OCI-M2 (cell line): ENCODE measurements around the gene IFI44.

Source experiments
- DNase-seq: peaks from one replicate; lab custom pipeline; 2025; ENCODE audit not compliant: unreplicated experiment; lab: John Stamatoyannopoulos, UW

IFI44 gene, protein sequence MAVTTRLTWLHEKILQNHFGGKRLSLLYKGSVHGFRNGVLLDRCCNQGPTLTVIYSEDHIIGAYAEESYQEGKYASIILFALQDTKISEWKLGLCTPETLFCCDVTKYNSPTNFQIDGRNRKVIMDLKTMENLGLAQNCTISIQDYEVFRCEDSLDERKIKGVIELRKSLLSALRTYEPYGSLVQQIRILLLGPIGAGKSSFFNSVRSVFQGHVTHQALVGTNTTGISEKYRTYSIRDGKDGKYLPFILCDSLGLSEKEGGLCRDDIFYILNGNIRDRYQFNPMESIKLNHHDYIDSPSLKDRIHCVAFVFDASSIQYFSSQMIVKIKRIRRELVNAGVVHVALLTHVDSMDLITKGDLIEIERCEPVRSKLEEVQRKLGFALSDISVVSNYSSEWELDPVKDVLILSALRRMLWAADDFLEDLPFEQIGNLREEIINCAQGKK

DNA sequence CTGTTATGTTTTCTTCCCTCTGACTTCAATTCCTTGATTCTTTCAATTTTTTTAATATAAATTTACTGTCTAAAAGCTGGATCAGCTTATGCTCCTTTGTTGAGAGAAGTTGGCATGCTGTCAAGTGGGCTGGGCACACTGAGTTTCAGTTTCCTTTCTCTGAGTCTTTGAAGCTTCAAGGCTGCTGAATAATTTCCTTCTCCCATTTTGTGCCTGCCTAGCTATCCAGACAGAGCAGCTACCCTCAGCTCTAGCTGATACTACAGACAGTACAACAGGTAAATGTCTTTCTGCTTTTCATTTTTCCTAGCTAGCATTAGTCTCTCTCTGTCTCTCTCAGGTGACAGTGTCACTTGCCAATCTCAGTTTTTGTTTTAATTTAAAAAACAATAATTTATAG, at the start of gene IFI44:
TSS of gene IFI44 (plus strand) at position 204 of the 400 bp plus-strand sequence. CDS start 365 bp downstream, outside the sequence.
- no peak for DNase-seq

DNA sequence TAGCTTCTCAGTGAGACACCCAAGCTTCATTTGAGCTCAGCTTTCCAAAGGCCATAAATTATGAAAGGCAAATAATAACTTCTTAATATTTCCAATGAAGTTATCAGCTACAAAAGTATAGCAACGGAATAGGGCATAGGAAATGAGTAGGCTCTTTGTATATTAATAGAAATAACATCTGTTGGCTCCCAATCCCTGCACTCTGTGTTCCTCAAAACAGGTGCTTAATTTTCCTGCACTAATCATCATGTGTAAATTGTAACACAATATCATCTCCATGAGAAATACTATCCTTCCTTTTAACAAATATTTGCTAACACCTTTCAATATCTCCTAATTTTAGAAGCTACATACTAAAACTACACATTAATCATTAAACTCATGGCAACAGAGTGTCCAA, 48.6 kb upstream of the IFI44 start:
- no peak for DNase-seq

DNA sequence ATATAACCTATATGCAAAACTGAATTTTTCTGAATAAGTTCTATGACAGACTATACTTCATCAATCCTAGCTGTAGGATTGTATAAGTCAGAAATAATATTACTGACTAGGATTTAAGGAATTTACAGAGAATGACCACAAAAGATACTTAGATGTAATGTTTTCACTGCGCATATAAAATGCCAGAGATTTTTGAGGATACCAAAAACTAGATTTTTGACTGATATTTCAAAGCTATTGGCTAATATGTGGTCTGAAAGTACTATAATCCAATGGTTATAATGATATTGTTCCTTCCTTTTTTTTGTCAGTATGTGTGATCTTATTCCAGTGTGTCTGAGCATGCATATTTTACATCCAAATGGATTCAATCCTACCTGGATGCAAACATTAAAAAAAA, 46.4 kb upstream of the IFI44 start:
- no peak for DNase-seq

DNA sequence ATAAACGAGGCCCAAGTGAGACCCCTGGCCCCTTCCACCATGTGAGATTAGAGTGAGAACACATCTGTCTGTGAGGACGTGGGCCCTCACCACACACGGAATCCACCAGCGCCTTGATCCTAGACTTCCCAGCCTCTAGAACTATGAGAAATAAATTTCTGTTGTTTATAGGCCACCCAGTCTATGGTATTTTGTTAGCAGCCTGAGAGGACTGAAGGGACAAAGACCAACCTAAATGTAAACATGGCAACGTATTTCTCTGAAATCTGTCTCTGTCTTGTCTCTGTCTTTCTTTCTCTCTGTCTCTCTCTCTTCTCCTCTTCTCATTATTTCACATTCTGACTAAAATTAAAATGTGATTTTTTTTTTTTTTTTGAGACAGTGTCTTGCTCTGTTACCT, 45.0 kb upstream of the IFI44 start:
- DNase-seq: no peak

DNA sequence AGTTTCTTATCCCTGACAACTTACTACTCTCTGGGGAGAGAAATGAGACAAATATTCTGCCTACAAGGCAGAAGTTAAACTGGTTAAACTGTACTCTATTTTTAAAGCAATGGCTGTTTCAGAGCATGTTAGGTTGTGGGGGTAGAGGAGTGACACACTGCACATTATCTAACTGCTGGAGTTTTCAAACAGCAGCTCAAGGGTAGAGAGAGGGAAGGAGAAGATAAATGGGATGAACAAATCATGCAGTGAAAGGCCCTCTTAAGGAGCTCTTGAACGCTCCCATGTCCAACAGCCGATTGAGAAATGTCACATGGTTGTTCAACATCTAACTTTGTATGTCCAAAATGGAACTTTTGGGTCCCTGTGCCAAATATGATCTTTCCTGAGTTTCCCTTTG, 43.4 kb upstream of the IFI44 start:
- DNase-seq: no peak

DNA sequence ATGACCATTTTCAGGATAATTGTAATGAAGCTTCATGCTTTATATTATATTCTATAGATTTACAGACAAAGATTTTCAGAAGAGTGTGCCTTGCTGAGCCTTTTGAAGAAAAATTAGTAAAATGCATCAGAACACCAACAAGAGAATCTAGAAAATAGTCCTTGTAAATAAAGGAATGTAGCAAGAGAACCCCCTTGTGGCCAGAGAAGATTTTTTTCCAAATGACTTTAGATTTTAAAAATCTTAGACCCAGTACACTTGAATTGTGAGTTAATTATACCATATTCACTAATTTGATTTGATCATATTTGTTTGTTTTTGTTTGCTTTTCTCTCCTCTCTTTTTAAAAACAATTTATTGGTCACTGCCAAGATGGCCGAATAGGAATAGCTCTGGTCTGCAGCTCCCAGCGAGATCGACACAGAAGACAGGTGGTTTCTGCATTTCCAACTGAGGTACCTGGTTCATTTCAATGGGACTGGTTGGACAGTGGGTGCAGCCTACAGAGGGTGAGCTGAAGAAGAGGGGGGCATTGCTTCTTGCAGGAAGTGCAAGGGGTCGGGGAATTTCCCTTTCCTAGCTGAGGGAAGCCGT, 42.2 kb upstream of the IFI44 start:
- DNase-seq: no peak

DNA sequence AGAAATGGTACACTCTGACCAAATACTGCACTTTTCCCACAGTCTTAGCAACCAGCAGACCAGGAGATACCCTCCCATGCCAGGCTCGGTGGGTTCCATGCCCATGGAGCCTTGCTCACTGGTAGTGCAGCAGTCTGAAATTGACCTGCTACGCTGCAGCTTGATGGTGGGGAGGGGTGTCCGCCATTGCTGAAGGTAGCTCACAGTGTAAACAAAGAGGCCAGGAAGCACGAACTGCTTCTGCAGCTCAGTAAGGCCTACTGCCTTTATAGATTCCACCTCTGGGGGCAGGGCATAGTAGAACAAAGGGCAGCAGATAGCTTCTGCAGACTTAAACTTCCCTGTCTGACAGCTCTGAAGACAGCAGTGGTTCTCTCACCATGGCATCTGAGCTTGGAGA, 41.7 kb upstream of the IFI44 start:
- no peak for DNase-seq

DNA sequence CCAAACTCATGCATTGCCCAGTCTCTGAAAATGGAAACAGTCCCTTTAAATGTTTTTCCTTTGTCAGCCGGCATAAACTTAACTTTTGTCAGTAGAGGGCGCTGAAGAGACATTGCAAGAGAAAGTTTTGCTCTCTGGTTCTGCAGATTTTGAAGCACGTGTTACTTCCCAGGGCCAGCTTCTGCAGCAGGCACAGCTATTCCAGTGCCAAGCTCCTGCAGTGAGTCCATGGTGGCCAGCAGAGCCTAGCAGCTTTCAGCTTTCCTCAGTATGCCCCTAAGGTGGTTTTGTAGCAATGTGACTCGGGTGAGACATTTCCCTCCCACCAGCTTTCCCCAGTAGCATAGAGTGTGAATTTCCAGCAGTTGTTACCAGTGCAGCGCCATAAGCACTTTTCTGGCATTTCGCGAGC, 32.0 kb upstream of the IFI44 start:
- no peak for DNase-seq

DNA sequence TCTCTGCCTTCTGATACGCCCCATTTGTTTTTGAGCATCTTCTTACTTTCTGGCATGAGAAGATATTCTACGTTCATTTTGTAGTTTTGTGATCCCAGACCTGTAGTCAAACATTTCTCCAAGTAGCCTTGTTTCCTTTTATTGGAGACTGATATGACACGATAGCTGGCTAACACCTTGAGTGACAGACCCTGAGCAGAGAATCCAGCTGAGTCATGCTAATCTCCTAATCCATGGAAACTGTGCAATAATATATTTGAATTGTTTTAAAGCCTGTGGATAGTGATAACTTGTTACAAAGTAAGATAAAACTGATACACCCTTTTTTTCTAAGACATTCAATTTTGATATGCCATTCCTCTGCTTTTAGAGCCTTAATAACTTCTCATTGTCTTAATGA, 30.6 kb upstream of the IFI44 start:
- no peak for DNase-seq

DNA sequence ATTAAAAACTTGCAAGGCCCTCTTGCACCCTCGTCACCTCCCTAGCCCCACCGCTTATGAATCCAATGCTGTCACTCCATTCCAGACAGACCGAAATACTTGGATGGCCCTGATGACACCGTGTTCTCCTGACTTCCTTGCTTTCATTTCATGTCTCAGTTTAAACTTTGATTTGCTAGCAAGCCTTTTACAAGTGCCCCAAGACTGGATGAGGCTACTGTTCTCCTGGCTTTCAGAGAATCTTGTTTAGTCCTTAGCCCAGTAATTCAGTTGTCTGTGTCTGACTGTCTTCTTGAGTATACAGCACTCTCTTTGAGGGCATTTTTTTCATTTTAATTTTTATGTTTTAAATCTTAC, 30.2 kb upstream of the IFI44 start:
- DNase-seq: no peak

DNA sequence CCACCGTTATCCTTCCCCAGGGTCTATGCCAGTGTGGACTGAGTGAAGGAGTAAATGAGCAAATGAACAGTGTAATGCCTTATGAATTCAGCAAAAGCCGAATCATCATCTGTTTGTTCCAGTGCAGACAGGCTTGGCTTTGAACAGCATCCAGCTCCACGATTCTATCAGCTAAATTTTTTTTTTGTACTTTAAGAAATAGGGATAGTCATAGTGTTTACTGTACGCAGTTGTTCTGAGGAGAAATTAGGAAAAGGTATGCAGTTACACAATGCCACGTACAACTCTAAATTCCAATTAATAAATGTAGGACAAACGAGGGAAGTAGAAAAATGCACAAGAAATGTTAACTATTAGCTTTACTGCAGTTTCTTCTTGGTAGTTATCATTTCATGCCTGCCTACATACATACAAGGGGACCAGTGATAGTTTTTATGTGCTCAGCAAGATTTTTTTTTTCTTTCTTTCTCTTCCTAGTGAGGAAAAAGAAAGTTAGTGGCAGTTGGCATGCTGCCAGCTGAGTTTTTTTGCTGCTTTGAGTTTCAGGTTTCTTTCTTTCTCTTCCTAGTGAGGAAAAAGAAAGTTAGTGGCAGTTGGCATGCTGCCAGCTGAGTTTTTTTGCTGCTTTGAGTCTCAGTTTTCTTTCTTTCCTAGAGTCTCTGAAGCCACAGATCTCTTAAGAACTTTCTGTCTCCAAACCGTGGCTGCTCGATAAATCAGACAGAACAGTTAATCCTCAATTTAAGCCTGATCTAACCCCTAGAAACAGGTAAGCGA, 29.6 kb upstream of the IFI44 start, which contains the start of gene IFI44L:
TSS of gene IFI44L (plus strand) at position 646 of the 777 bp plus-strand sequence. CDS start 7,468 bp downstream, outside the sequence.
- no peak for DNase-seq

DNA sequence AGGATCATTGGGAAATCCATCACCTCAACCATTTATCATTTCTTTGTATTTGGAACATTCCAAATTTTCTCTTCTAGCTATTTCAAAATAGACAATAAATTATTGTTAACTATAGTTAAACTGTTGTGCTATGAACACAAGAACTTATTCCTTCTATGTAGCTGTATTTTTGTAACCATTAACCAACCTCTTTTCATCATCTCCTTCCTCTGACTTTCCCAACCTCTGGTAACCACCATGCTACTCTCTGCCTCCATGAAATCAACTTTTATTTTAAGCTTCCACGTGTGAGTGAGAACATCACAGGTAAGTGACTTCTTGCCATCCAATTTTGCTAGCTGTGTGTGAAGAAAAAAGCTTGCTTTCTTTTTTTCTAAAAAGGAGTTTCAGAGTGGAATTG, 29.0 kb upstream of the IFI44 start:
- DNase-seq: no peak

DNA sequence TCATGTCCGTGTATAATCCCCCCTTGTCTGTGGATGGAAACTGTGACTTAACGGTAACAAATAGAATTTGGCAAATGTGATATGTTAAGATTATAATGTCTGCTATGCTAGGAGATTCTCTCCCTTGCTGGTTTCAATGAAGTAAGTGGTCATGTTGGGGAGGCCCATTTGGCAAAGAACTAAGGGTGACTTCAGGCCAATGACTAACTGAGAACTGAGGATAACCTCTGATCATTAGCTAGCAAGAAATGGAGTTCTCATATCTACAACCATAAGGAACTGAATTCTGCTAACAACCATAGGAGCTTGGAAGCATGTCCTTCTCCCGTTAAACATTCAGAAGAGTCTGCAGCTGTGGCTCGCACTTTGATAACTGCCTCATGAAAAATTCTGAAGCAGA, 27.1 kb upstream of the IFI44 start:
- no peak for DNase-seq

DNA sequence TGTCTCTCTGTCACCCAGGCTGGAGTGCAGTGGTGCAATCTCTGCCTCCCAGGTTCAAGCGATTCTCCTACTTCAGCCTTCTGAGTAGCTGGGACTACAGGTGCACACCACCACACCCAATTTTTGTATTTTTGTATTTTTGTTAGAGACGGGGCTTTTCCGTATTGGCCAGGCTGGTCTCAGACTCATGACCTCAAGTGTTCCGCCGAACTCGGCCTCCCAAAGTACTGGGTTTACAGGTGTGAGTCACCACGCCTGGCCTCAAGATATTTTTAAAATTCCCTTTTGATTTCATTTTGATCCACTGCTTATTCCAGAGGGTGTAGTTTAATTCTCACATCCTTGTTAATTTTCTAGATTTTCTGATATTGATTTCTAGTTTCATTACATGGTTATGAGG, 25.6 kb upstream of the IFI44 start:
- no peak for DNase-seq

DNA sequence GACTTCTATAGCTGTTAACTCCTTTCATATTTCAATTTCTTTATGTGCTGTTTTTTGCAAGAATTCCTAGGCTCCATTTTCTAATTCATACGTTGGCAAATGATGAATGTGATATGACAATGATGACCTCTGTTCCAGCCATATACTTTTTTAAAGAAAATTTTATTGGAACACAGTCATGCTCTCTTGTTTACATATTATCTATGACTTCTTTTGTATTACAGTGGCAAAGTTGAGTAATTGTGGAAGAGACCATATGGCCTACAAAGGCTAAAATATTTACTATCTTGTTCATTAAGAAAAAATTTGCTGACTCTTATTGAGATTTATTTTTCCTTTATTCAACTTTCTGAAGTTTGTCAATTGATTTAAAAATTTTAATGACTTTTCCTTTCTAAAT, 22.3 kb upstream of the IFI44 start:
- no peak for DNase-seq

DNA sequence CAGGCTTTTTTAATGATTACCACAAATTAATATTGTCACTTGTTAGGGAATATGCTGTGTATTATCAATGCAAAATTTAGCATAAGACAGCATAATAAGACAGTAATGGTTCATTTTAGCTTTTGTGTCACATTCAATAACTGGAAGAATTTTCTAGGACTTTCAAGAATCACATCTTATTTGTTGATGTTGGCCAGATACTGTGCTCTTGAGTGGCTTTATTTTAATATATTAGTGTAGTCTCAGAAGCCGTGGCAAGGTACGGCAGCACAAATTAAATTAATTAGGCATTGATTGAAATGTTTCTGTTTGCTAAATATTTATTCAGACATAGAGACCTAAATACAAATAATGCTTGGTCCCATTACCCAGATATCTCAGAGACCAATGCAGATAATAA, 19.0 kb upstream of the IFI44 start:
- no peak for DNase-seq

DNA sequence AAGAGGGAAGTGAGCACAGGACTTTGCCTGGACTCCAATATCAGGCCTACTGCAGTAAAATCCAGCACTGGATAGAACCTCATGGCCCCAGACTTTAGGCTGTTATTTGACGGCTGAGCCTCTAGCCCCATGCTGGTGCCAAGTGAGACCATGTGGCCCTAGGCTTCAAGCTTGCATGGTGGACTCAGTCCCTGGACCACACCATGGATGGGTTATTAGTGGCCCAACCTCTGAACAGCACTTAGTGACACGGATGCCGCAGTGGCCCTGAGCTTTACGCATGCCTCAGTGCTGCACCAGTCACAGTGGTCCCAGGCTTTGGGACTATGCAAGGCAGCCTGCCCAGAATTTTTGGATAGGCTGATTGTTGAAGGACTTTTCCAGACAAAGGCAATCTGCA, 16.4 kb upstream of the IFI44 start:
- DNase-seq: no peak

DNA sequence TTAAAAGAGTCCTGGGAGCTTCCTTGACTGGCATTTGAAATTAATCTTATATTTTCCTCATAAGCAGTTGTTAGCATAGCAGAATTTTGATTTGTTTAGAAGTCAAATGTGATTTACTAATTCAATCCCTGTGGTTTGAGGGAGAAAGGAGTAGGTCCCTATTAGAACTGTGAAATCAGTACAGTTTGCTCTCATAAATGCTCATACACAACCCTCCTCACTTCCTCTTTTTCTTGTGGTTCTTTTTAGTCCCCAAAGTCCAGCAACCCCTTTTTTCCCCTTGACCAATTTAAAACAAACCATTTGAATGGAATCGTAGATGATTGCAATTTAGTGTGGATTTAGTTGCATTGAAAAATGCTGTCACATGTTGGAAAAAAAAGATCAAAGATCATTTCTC, 9.2 kb upstream of the IFI44 start:
- no peak for DNase-seq

DNA sequence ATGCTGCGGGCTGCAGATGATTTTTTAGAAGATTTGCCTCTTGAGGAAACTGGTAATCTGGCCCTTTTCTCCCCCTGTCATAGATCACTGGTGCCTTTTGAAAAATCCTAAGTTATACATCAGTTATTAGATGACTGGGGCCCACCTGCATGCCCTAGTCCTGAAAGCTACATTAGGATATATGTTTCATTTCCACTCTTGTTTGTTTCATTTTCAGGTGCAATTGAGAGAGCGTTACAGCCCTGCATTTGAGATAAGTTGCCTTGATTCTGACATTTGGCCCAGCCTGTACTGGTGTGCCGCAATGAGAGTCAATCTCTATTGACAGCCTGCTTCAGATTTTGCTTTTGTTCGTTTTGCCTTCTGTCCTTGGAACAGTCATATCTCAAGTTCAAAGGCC, 8.1 kb upstream of the IFI44 start:
- DNase-seq: no peak

DNA sequence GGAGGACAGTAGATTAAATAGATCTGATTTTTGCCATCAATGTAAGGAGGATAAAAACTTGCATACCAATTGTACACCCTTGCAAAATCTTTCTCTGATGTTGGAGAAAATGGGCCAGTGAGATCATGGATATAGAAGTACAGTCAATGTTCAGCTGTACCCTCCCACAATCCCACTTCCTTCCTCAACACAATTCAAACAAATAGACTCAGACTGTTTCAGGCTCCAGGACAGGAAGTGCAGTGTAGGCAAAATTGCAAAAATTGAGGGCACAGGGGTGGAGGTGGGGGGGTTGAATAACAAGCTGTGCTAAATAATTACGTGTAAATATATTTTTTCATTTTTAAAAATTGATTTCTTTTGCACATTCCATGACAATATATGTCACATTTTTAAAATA, 3.9 kb upstream of the IFI44 start:
- DNase-seq: no peak

DNA sequence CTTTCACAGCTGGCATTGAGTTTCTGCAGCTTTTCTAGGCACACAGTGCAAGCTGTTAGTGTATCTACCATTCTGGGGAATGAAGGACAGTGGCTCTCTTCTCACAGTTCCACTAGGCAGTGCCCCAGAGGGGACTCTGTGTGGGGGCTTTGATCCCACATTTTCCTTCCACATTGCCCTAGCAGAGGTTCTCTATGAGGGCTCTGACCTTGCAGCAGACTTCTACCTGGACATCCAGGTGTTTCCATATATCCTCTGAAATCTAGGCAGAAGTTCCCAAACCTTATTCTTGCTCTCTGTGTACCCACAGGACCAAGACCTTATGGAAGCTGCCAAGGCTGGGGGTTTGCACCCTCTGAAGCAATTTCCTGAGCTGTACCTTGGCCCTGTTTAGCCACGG, 2.4 kb upstream of the IFI44 start:
- DNase-seq: no peak

DNA sequence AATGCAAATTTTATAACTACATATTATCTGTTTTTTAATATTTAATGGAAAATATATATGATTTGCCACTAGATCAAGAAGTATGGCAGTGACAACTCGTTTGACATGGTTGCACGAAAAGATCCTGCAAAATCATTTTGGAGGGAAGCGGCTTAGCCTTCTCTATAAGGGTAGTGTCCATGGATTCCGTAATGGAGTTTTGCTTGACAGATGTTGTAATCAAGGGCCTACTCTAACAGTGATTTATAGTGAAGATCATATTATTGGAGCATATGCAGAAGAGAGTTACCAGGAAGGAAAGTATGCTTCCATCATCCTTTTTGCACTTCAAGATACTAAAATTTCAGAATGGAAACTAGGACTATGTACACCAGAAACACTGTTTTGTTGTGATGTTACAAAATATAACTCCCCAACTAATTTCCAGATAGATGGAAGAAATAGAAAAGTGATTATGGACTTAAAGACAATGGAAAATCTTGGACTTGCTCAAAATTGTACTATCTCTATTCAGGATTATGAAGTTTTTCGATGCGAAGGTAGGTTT, 556 bp downstream of the IFI44 start:
- DNase-seq: no peak
